ENCODE measurements around the gene MEN1.

MEN1 gene

GRCh38 chr11:64778473-64779298, 31.7 kb downstream of the MEN1 start, which contains the start of gene SF1:
Gene SF1 (minus strand): TSS chr11:64778542. CDS start chr11:64778392, 150 bp downstream.
- DNase-seq (ENCODE audit: low read depth): peak; percentile 100

- DNase-seq (ENCODE audit: low read depth): no peak
These were observed 32.2 kb downstream of the MEN1 start for GRCh38 chr11:64778223-64778472.

GRCh38 chr11:64777449-64778222, 32.7 kb downstream of the MEN1 start:
- peak; percentile 71 for DNase-seq (ENCODE audit: low read depth)

DNA sequence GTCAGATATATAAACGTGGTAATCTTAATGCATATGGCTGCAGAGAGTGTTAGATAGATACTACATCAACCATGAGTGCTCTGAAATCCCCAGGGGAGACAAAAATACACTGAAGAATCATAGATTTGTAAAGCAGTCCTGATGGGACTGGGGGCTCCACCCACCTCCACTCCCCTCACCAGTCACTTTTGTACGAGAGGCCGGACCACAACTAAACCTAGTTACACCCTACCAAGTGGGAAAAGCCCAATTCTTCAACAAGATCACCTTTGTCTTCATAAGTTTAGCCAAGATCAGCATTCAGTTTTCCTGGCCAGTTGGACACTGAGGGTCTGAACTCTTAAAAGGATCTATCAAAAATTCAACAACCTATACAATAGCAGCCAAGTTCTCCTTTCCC, 33.5 kb downstream of the MEN1 start:
- DNase-seq (ENCODE audit: low read depth): no peak

GRCh38 chr11:64776425-64776824, 33.9 kb downstream of the MEN1 start:
- DNase-seq (ENCODE audit: low read depth): no peak

GRCh38 chr11:64774144-64774543, 36.2 kb downstream of the MEN1 start:
- DNase-seq (ENCODE audit: low read depth): no peak

GRCh38 chr11:64772303-64773018, 37.9 kb downstream of the MEN1 start:
- no peak for DNase-seq (ENCODE audit: low read depth)

DNA sequence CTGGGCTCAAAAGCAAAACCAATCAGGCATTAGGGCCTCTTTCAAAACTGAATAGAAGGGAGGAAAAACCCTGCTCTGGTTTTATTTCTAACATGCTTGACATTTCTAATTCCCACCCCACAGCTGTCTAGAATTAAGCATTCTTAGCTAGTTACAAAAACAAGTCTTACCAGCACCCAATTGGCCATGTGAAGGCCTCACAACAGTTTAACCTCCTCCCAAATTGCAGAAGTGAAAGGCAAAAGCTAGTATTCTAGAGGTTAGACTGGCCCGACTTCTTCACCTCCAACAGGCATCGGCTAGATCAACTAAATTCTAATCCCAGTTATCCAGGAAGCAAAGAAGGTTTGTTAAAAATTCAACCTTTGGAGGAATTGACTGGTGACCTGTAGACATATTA, 38.5 kb downstream of the MEN1 start:
- DNase-seq (ENCODE audit: low read depth): no peak

DNA sequence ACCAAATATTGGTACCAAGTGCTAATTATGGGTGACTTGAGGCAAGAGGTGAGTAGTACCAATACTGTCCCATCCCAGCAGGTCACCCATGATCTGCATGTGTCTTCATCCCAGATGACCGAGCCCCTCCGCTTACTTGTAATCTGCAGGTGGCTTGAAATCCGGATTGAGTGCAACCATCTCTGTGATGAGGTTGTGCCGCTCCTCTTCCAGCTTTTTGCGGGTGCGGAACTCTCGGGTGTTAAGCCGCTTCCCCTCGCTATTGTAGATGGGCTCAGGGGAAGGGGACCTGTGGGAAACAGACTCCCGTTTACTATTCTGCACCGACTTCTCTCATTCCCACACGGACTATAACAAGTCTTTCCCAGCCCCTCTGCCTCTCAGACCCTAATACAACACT, 40.2 kb downstream of the MEN1 start:
- no peak for DNase-seq (ENCODE audit: low read depth)

GRCh38 chr11:64769283-64769682, 41.1 kb downstream of the MEN1 start:
- DNase-seq (ENCODE audit: low read depth): no peak

- no peak for DNase-seq (ENCODE audit: low read depth)
These were observed 42.1 kb downstream of the MEN1 start for GRCh38 chr11:64768300-64768694.

DNA sequence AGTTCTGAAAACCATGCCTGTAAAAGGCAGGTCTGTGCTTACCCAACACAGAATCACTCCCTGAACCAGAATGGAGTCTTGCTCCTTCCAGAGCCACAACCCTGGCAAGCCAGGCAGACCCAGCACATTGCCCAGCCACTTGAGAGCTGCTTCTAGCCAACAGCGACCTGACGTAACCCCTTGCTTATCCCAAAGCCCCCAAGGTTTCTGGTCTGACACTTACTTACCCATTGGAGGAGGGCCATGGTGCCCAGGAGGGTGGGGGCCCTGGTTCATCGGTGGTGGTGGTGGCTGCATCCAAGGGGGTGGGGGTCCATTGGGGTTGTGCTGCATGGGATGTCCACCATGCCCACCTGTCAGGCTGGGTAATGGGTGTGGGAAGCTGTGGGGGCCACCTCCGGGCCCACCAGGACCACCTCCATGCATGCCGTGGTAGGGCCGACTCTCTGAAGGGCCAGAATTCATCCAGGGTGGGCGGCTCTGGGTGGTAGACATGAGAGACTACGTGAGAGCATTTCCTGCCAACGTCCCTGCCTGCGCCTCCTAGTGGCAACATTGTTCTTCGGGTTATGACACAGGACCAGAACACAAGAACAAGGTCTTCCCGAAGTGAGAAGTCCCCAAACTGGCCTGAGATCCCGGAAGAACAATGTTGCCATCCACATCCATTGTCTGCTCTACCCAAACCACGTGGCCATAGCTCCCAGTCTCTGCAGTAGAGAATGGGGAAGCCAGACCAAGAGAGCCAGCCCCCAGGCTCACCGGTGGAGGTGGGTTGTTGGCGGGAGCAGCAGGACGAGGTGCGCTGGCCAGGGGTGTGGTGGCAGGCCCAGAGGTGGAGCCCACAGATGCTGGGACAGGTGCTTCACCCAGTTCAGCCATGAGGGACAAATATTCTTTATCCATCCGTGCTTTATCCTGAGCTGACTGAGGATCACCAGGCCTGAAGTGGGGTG, 42.7 kb downstream of the MEN1 start:
- no peak for DNase-seq (ENCODE audit: low read depth)

DNA sequence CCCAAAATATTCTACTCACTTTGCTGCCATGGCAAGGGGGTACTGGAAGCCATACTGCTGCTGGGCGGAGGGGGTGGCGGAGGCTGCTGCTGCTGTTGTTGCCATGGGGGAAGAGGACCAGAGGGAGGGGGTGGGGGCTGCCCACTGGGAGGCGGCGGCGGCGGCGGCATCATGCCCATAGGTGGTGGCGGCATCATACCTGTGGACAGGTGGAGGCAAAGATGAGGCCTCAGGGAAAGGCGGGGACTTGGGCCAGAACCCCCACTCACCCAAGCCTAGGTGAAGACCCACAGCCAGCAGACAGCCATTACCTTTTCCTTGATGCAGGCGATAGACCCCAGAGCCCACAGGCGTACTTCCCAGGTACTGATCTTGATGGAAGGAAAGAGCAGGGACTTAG, 43.5 kb downstream of the MEN1 start:
- no peak for DNase-seq (ENCODE audit: low read depth)

DNA sequence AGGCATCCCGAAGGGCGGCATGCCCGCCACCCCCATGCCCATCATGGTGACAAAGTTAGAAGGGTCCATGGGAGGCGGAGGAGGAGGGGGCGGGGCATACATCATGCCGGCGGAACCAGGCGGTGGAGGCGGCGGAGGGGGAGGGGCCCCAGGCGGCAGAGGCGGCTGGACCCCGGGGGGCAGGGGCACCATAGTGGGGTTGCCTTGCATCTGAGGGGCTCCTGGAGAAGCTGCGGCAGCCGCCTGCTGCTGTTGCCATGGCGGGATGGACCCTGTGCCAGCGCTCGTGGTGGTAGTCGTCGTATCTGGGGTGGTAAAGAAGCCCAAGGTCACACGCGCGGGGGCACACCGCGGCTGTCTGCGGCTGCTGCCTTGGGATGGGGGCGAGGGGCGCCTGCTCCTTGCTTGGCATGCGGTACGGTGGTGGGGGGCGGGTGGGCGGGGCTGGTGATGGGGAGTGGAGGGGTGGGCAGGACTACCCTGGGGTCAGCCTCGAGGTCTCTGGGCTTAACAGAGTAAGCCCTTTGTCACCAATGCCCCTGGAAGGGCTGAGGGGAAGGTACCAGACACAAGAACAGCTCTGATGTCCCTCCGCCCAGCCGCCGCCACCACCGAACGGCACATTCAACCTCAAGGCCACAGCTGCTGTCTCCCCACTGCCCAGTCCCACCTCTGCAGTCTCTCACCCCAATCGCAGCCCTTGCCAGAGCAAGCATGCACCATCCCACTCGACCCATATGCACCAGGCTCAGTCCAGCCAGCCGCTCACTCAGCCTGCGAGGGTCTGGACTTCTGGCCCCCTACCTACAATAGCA, 44.3 kb downstream of the MEN1 start:
- DNase-seq (ENCODE audit: low read depth): no peak

GRCh38 chr11:64765291-64765850, 45.0 kb downstream of the MEN1 start:
- DNase-seq (ENCODE audit: low read depth): no peak

DNA sequence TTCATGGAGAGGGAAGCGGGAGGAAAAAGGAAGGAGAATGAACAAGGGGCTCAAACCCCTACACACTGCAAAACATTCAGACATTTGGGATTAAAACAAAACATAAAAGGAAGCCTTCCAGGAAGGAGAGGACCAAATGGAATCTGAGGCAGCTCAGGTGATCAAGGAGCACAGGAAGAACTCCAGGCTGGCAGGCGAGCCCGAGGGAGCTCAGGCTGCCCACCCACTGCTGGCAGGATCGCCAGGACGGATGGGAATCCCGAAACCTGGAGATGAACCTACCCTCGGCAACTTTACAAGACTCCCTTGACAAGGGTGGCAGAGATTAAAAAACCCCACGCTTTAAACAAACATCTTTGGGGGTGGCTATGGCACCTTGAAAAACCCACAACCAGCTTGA, 45.6 kb downstream of the MEN1 start:
- DNase-seq (ENCODE audit: low read depth): no peak

- DNase-seq (ENCODE audit: low read depth): no peak
These were observed 46.2 kb downstream of the MEN1 start for GRCh38 chr11:64764040-64764611.

DNA sequence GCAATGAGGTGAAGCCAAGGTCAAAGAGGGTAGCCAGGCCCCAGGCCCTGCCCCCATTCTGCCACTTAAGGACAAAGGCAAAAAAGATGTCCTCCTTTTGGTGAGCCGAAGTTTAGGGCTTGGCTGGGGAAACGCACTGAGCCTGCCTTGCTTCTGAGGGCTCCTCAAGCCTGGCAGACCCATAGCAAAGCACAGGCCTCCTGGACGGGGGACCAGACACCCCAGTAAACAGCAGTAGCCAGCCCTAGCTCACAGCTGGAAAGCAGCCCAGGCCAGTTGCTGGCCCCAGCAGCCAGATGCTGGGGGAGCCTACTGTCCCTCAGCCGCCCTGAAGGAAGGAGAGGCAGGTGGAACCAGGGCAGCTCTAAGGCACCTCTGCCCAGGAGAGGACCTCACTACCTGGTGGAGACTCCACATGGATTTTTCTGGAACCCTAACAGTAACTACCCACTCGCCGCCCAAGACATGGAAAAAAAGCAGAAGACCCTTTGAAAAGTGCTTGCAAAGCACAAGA, 46.8 kb downstream of the MEN1 start:
- DNase-seq (ENCODE audit: low read depth): no peak

- DNase-seq (ENCODE audit: low read depth): no peak
These were observed 47.5 kb downstream of the MEN1 start for GRCh38 chr11:64762674-64763525.
